Activated naive CD4-positive, alpha-beta T cell treated with anti-CD3 and anti-CD28 coated beads, Interleukin-2, amount 50 U/mL, for 72 hours (primary cell): ENCODE data around the gene PRDM2. TPM values are rescaled to one million over a fixed set of nuclear protein-coding genes. Genes with fewer than 3 reads are reported as not detected.

ENCODE experiments used
- ATAC-seq, 2 donors: fragments of 150-1000 bp; cut with Tn5 transposase; 2 replicates each; pipeline ENCODE4 v1.10.0; 2021; ENCODE audit warnings: mild to moderate bottlenecking in 2 of 2, moderate library complexity in 2 of 2
- DNase-seq, 2 donors: peaks; one replicate each; pipeline ENCODE4 v3.0.0; 2021 to 2022; ENCODE audit warnings: low spot score in 2 of 2
- H3K27ac Mint-ChIP-seq, 2 donors: one replicate each; pipeline ENCODE4 v1.8.0; 2022; ENCODE audit warnings: mild to moderate bottlenecking in 2 of 2, mixed read lengths in 2 of 2
- H3K36me3 Mint-ChIP-seq, 2 donors: one replicate each; pipeline ENCODE4 v1.8.0; 2022; ENCODE audit warnings: mixed read lengths in 2 of 2
- H3K9me3 Mint-ChIP-seq, 2 donors: one replicate each; pipeline ENCODE4 v1.8.0; 2022; ENCODE audit warnings: mixed read lengths in 2 of 2
- total RNA-seq, 2 donors: library from RNA; stranded (reverse); gene quantifications; one replicate each; pipeline ENCODE4 v1.2.3, GENCODE V29; 2022

The PRDM2 gene
- total RNA-seq, 2 donors from 2014 or later = 44.0 to 64.3 TPM

DNA sequence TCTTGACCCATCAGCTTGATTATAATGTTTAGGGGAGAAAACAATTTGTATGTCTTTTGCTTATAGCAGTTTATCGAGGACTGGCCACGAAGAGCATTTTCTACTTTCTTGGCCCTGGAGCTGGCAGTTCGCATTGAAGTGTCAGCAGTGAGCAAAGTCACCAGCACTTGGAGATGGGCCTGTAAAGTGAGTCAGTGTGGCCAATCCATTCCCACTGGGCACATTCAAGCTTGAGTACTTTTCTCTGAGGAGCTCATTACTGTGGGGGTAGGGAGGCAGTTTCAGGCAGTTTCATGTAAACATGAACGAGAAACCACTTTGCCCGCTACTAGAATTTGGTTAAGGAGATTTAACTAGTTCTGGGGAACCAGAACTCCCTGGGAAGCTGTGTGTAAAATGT, 164.8 kb downstream of the PRDM2 start:
- Mint-ChIP-seq H3K27ac (no peak overlapping the region), H3K9me3 (no peaks in the 10 kb centered on the region), H3K36me3 (no peaks in the 10 kb centered on the region)
- DNase-seq (no peak), ATAC-seq (no peak)

DNA sequence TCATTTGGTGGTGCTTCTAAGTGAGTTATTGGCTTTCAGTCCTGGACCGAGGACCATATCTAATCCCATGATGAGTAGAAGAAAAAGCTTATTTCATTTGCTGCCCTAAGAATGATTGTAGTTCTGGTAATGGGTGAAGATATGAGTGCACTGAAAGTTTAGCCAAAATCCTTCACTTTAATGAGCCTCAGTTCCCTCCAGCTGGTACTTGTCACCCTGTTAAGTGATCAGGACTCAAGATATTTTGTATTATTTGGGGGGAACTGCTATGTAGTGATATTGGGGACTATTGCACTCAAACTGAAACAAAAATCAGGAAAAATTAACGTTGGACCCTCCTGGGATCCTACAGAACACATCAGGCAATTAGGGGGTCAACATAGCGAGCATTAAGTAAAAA, 165.9 kb downstream of the PRDM2 start:
- H3K36me3 Mint-ChIP-seq = no peaks in the 10 kb centered on the region
- ATAC-seq (no peak), DNase-seq (no peak)
- H3K9me3 Mint-ChIP-seq = no peaks in the 10 kb centered on the region
- no peak overlapping the region for H3K27ac Mint-ChIP-seq

DNA sequence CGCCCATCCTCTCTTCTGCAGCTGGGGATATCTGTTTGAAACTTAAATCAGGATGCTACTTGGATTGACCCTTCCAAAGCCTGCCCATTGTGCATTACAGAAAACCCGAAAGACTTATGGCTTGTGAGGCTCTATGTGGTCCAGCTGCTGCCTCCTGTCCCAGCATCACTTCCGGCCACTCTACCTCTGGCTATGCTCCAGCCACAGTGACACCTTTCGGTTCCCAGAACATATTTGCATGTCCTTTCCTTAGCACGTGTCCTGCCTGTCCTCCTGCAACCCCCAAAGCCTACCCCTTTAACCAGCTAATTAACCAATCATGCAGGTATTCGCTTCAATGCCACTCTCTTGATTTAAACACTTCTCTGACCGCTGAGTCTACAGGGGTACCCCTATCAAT, 167.6 kb downstream of the PRDM2 start:
- no peak overlapping the region for H3K27ac Mint-ChIP-seq
- H3K9me3 Mint-ChIP-seq = no peaks in the 10 kb centered on the region
- ATAC-seq (no peak), DNase-seq (no peak)
- H3K36me3 Mint-ChIP-seq = no peaks in the 10 kb centered on the region

DNA sequence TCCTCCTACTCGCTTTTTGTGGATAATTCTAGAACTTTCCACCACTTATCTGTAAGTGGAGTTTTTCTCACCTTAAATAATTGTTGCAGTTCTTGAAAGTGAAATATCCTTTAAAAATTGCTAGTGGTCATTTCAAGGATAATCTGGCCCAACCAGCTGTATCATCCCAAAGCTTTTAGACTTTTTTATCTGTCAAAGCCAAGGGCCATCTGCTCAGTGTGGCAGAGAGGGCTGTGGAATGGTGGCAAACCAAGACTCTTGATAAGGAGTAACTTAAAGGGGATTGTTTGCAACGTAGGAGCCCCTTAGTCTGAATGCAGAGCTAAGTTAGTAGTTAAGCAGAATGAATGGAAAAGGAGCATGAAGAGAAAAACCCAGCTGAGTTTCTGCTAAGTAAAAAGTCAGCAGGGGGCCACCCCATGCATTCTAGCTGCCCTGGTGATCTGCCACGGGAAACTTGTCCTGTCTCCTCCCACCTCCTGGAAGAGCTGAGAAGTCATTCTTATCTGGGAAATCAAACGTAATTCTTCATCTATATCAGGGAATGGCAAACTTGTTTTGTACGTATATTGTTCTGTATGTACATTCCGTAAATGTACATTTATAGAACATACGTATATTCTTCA, 169.3 kb downstream of the PRDM2 start:
- Mint-ChIP-seq H3K36me3 (no peaks in the 10 kb centered on the region), H3K27ac (no peak overlapping the region), H3K9me3 (peaks cover 0 to 1% of the 10 kb centered on the region in 2 donors)
- ATAC-seq = no peak
- no peak for DNase-seq

DNA sequence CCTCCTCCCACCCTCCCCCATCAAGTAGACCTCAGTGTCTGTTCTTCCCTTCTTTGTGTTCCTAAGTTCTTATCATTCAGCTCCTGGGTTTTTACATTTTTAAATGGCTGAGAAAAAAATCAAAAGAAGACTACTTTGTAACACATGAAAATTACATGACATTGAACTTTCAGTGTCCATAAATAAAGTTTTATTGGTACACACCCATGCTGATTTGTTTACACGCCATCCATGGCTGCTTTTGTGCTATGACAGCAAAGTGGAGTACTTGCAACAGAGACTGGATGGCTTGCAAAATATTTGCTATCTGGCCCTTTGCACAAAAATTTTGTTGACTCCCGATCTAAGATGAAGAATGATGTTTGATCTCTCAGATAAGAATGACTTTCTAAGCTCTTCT, 171.4 kb downstream of the PRDM2 start:
- no peak overlapping the region for H3K27ac Mint-ChIP-seq
- ATAC-seq (no peak), DNase-seq (no peak)
- peaks cover 0 to 4% of the 10 kb centered on the region in 2 donors for H3K9me3 Mint-ChIP-seq
- no peaks in the 10 kb centered on the region for H3K36me3 Mint-ChIP-seq

DNA sequence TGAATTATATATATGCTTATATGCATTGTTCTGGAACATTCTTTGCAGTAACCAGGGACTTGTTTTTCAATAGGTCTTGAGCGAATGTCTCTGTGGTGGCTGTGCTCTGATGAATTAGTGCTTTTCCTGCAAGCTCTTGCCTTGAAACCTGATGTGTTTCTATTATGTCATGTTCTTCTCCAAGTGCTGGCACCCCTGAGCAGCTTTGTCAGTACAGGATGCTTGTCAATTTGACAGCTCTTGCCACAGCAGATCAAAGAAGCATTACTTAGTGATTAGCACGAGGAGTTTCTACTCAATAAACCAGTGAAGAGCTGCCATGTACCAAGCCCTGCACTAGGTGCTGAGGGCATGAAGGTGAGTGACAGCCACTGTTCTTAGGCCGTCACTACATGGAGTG, 171.9 kb downstream of the PRDM2 start:
- DNase-seq (no peak), ATAC-seq (no peak)
- Mint-ChIP-seq H3K36me3 (no peaks in the 10 kb centered on the region), H3K27ac (no peak overlapping the region), H3K9me3 (peaks cover 0 to 4% of the 10 kb centered on the region in 2 donors)

DNA sequence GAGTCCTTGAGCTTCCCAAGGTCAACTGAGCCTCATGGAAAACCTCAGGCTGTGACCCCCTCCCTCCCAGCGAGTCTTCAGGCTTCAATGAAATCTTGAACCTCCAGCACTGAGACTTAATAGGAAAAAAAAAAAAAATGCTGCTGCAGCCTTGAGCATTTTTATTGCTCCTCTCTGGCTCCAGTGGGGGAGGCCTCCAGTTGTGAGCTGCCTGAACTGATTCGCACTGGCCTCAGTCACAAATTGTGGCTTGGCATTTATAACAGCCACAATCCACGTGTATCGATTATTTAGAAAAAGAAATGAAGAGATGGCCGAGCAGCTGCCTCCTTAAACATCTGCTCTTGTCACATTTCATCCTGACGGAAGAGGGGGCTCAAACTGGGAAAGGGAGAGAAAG, 173.0 kb downstream of the PRDM2 start:
- H3K9me3 Mint-ChIP-seq = peaks cover 0 to 4% of the 10 kb centered on the region in 2 donors
- H3K27ac Mint-ChIP-seq = no peak overlapping the region
- ATAC-seq = no peak
- no peaks in the 10 kb centered on the region for H3K36me3 Mint-ChIP-seq
- no peak for DNase-seq

Other genes starting within 250 kb of the PRDM2 start
- not detected for gene LRRC38, start 186.2 kb upstream of the PRDM2 start, total RNA-seq
- gene PDPN, start 116.4 kb upstream of the PRDM2 start, total RNA-seq = not detected